AG09309 (cell line): Measurements from ENCODE around the gene ANKRD49.

Source experiments
- DNase-seq: peaks from one replicate; pipeline ENCODE4 v3.0.0-alpha.2; 2010; ENCODE audit warnings: low read depth
- H3K4me3 ChIP-seq: 2 replicates; pipeline ENCODE4 v1.5.1; 2011; ENCODE audit warnings: mild to moderate bottlenecking, low read depth, low read length, moderate library complexity; ENCODE audit not compliant: control insufficient read depth
- CTCF ChIP-seq: IDR thresholded peaks from 2 replicates; pipeline ENCODE4 v1.5.1; 2011; ENCODE audit warnings: mild to moderate bottlenecking, low read depth, low read length, inconsistent platforms; ENCODE audit not compliant: insufficient read depth, control insufficient read depth; ENCODE audit errors: missing control alignments

ANKRD49 gene

GRCh38 chr11:94518300-94518699, 24.5 kb downstream of the ANKRD49 start:
- H3K4me3 ChIP-seq: no peak overlapping the region
- TF ChIP-seq CTCF: no peak
- DNase-seq: no peak

GRCh38 chr11:94519478-94520084, 25.8 kb downstream of the ANKRD49 start:
- DNase-seq: no peak
- no peak overlapping the region for H3K4me3 ChIP-seq
- TF ChIP-seq CTCF: peak; percentile 49

GRCh38 chr11:94521684-94522083, 27.9 kb downstream of the ANKRD49 start:
- peak; percentile 60 for TF ChIP-seq CTCF
- no peak for DNase-seq

GRCh38 chr11:94524341-94524740, 30.6 kb downstream of the ANKRD49 start:
- no peak for DNase-seq
- no peak overlapping the region for H3K4me3 ChIP-seq
- TF ChIP-seq CTCF: no peak

More at GRCh38 chr11:94521684-94522083, 27.9 kb downstream of the ANKRD49 start:
- H3K4me3 ChIP-seq: no peak overlapping the region

- no peak for DNase-seq
- H3K4me3 ChIP-seq: no peak overlapping the region
- no peak for TF ChIP-seq CTCF
Measured at GRCh38 chr11:94525546-94526324, 32.0 kb downstream of the ANKRD49 start.

- no peak for TF ChIP-seq CTCF
- H3K4me3 ChIP-seq: no peak overlapping the region
- DNase-seq: no peak
Measured at GRCh38 chr11:94526645-94527438, 33.1 kb downstream of the ANKRD49 start.
